Fibroblast of lung (primary cell): ENCODE measurements around the gene TLCD3B. TPM values are rescaled to one million over a fixed set of nuclear protein-coding genes. Genes with fewer than 3 reads are reported as not detected.

Experiments
- DNase-seq, 2 donors: peaks; one replicate each; pipeline versions ENCODE4 v3.0.0 to v3.0.0-alpha.2; 2010; ENCODE audit warnings: low read depth in 2 of 2
- H2AFZ ChIP-seq: 2 replicates; pipeline ENCODE4 v1.5.1; 2012; ENCODE audit warnings: low read length, control low read depth, inconsistent platforms
- H3K27ac ChIP-seq: 2 replicates; pipeline ENCODE4 v1.5.1; 2011; ENCODE audit warnings: low read length, control low read depth; ENCODE audit not compliant: insufficient read depth
- H3K27me3 ChIP-seq: 2 replicates; pipeline ENCODE4 v1.5.1; 2011; ENCODE audit warnings: mild to moderate bottlenecking, low read length; ENCODE audit not compliant: control insufficient read depth, insufficient read depth
- H3K36me3 ChIP-seq: 2 replicates; pipeline ENCODE4 v1.5.1; 2011; ENCODE audit warnings: low read length; ENCODE audit not compliant: control insufficient read depth, insufficient read depth
- H3K4me1 ChIP-seq: 2 replicates; pipeline ENCODE4 v1.5.1; 2011; ENCODE audit warnings: low read length; ENCODE audit not compliant: control insufficient read depth, insufficient read depth; ENCODE audit errors: extremely low read depth
- H3K4me2 ChIP-seq: 2 replicates; pipeline ENCODE4 v1.5.1; 2011; ENCODE audit warnings: low read length, control low read depth; ENCODE audit not compliant: insufficient read depth; ENCODE audit errors: extremely low read depth
- H3K4me3 ChIP-seq, 4 experiments: fragments of 200-600 bp in 1 of 4; sonication (generic) in 1 of 4; replicated peaks in 1 of 4; 2 replicates each; pipeline ENCODE4 v1.5.1; 2011 to 2016; ENCODE audit warnings: low read length in 4 of 4, low read depth in 3 of 4, mild to moderate bottlenecking in 3 of 4, control low read depth in 2 of 4, inconsistent platforms in 1 of 4, mixed read lengths in 1 of 4; ENCODE audit not compliant: insufficient read depth in 1 of 4; ENCODE audit errors: control extremely low read depth in 1 of 4
- H3K79me2 ChIP-seq: 2 replicates; pipeline ENCODE4 v1.5.1; 2012; ENCODE audit warnings: mild to moderate bottlenecking, low read length, inconsistent platforms; ENCODE audit not compliant: control insufficient read depth, insufficient read depth
- H3K9ac ChIP-seq: 2 replicates; pipeline ENCODE4 v1.5.1; 2011; ENCODE audit warnings: mild to moderate bottlenecking, low read length, control low read depth; ENCODE audit not compliant: insufficient read depth
- H3K9me3 ChIP-seq: 2 replicates; pipeline ENCODE4 v1.5.1; 2012; ENCODE audit warnings: low read depth, low read length; ENCODE audit not compliant: control insufficient read depth, insufficient read depth
- H4K20me1 ChIP-seq: 2 replicates; pipeline ENCODE4 v1.5.1; 2011; ENCODE audit warnings: low read length; ENCODE audit not compliant: control insufficient read depth, insufficient read depth; ENCODE audit errors: extremely low read depth
- CTCF ChIP-seq, 2 donors: IDR thresholded peaks in 1 of 2; conservative IDR thresholded peaks in 1 of 2; 1 replicate in 1 of 2; 2 replicates in 1 of 2; pipeline ENCODE4 v1.5.1; 2011 to 2012; ENCODE audit warnings: low read length in 2 of 2, control low read depth in 1 of 2, inconsistent platforms in 1 of 2, low read depth in 1 of 2, mild to moderate bottlenecking in 1 of 2
- EZH2 ChIP-seq: IDR thresholded peaks from 2 replicates; pipeline ENCODE4 v1.5.1; 2012; ENCODE audit warnings: low read length, control low read depth, mild to moderate bottlenecking; ENCODE audit errors: missing control alignments
- polyA plus RNA-seq, 2 donors: library from polyadenylated mRNA; depleted of rRNA in 1 of 2; stranded (reverse) in 1 of 2; unstranded in 1 of 2; fragments of >200 nt; gene quantifications; 2 replicates each; pipeline ENCODE4 v1.2.1, GENCODE V29; 2011 to 2012; ENCODE audit warnings: missing spikeins in 1 of 2
- total RNA-seq: library from RNA; depleted of rRNA; stranded (reverse); fragments of >200 nt; gene quantifications from 2 replicates; pipeline ENCODE4 v1.2.1, GENCODE V29; 2014

TLCD3B gene
- total and polyA plus RNA-seq, 2 donors (not counting 1 experiment from before 2014, with no cell fraction given): not detected

- H3K36me3 ChIP-seq: peaks cover 34% of the 10 kb centered on the region
- H2AFZ ChIP-seq: no peak overlapping the region
- no peak overlapping the region for H3K27ac ChIP-seq
- TF ChIP-seq CTCF (conservative IDR thresholded peaks at IDR 0.05 in 1 of 2, IDR thresholded peaks at IDR 0.05 in 1 of 2; ENCODE audit: low read depth in 1 of 2, low read length in 2 of 2) (no peak), EZH2 (no peak)
- DNase-seq: no peak
- H3K4me3 ChIP-seq: no peak overlapping the region
- peaks cover 3% of the 10 kb centered on the region for H4K20me1 ChIP-seq
- H3K9ac ChIP-seq: no peak overlapping the region
- H3K4me2 ChIP-seq: no peak overlapping the region
- no peaks in the 10 kb centered on the region for H3K27me3 ChIP-seq
- no peaks in the 10 kb centered on the region for H3K9me3 ChIP-seq
- H3K4me1 ChIP-seq: peaks cover 9% of the 10 kb centered on the region
- H3K79me2 ChIP-seq: peaks cover 48% of the 10 kb centered on the region
These were observed 53.0 kb downstream of the TLCD3B start for GRCh38 chr16:29978081-29978480.

GRCh38 chr16:29977063-29977825, 53.8 kb downstream of the TLCD3B start:
- DNase-seq: no peak
- Histone ChIP-seq H3K27me3 (no peaks in the 10 kb centered on the region), H3K9me3 (no peaks in the 10 kb centered on the region), H3K36me3 (peaks cover 29% of the 10 kb centered on the region), H3K79me2 (peaks cover 48% of the 10 kb centered on the region), H3K4me3 (peak overlapping the region in 2 of 4 experiments; percentile 6 to 98), H3K27ac (no peak overlapping the region), H3K4me1 (peaks cover 9% of the 10 kb centered on the region), H3K9ac (no peak overlapping the region), H2AFZ (no peak overlapping the region), H4K20me1 (peaks cover 3% of the 10 kb centered on the region), H3K4me2 (no peak overlapping the region)
- TF ChIP-seq CTCF (conservative IDR thresholded peaks at IDR 0.05 in 1 of 2, IDR thresholded peaks at IDR 0.05 in 1 of 2; ENCODE audit: low read depth in 1 of 2, low read length in 2 of 2): no peak
- TF ChIP-seq EZH2: no peak

GRCh38 chr16:29975811-29976511, 55.1 kb downstream of the TLCD3B start:
- Histone ChIP-seq H3K9me3 (no peaks in the 10 kb centered on the region), H3K4me2 (peak overlapping the region; percentile 95), H4K20me1 (peaks cover 3% of the 10 kb centered on the region), H3K9ac (no peak overlapping the region), H3K36me3 (peaks cover 23% of the 10 kb centered on the region), H2AFZ (no peak overlapping the region), H3K4me3 (peak overlapping the region; percentile 89 to 98 (median 96)), H3K4me1 (peaks cover 9% of the 10 kb centered on the region), H3K79me2 (peaks cover 48% of the 10 kb centered on the region), H3K27me3 (no peaks in the 10 kb centered on the region), H3K27ac (no peak overlapping the region)
- TF ChIP-seq CTCF (conservative IDR thresholded peaks at IDR 0.05 in 1 of 2, IDR thresholded peaks at IDR 0.05 in 1 of 2; ENCODE audit: low read depth in 1 of 2, low read length in 2 of 2) (no peak), EZH2 (no peak)
- no peak for DNase-seq
